Measurements from ENCODE around the gene PRG2.

Gene PRG2

GRCh38 chr11:57395905-57396623, 5.6 kb upstream of the PRG2 start:
- DNase-seq, result no peak

- no peak for DNase-seq
Observed at GRCh38 chr11:57394203-57394965, 3.9 kb upstream of the PRG2 start.

GRCh38 chr11:57392763-57393105, 2.3 kb upstream of the PRG2 start:
- no peak for DNase-seq

GRCh38 chr11:57392066-57392762, 1.8 kb upstream of the PRG2 start:
- no peak for DNase-seq

GRCh38 chr11:57391539-57391938, 1.1 kb upstream of the PRG2 start:
- no peak for DNase-seq

GRCh38 chr11:57391111-57391510, 661 bp upstream of the PRG2 start:
- no peak for DNase-seq

GRCh38 chr11:57387289-57388030, 3.0 kb downstream of the PRG2 start:
- DNase-seq, result no peak

- no peak for DNase-seq
Observed at GRCh38 chr11:57386178-57386940, 4.1 kb downstream of the PRG2 start.

GRCh38 chr11:57380975-57381374, 9.5 kb downstream of the PRG2 start, which contains the start of gene PRG3:
Gene PRG3, minus strand, starts transcription at chr11:57381150. Its CDS starts 442 bp downstream, at chr11:57380708.
- no peak for DNase-seq

GRCh38 chr11:57379732-57380131, 10.7 kb downstream of the PRG2 start:
- DNase-seq, result no peak

- no peak for DNase-seq
Observed at GRCh38 chr11:57378186-57378585, 12.3 kb downstream of the PRG2 start.

- DNase-seq, result no peak
Observed at GRCh38 chr11:57377107-57377506, 13.3 kb downstream of the PRG2 start.

- no peak for DNase-seq
Observed at GRCh38 chr11:57376095-57377090, 14.1 kb downstream of the PRG2 start.

- DNase-seq, result no peak
Observed at GRCh38 chr11:57375490-57375889, 15.0 kb downstream of the PRG2 start.

- DNase-seq, result no peak
Observed at GRCh38 chr11:57374966-57375365, 15.5 kb downstream of the PRG2 start.

- no peak for DNase-seq
Observed at GRCh38 chr11:57373146-57373545, 17.3 kb downstream of the PRG2 start.

- DNase-seq, result no peak
Observed at GRCh38 chr11:57370941-57371340, 19.5 kb downstream of the PRG2 start.

GRCh38 chr11:57370251-57370650, 20.2 kb downstream of the PRG2 start:
- DNase-seq, result no peak

- no peak for DNase-seq
Observed at GRCh38 chr11:57368845-57369232, 21.6 kb downstream of the PRG2 start.

- DNase-seq, result no peak
Observed at GRCh38 chr11:57368106-57368844, 22.2 kb downstream of the PRG2 start.
